ENCODE measurements around the gene ECE2.

Gene ECE2

DNA sequence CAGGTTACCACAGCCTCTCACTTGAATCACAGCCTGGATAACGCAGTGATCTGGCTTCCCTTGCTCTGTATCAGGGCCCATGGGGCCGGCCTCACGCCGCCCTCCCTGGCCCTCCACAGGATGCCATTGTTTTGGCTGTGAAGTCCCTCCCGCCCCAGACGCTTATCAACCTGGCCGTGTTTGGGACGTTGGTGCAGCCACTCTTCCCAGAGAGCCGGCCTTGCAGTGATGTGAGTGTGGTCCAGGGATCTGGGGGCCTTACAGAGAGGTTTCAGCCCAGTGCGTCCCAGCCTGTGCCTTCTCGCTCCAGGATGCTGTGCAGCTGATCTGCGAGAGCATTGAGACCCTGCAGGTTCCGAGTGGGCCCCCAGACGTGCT lies 39.8 kb upstream of the ECE2 start:
- TF ChIP-seq, protein P1, sequence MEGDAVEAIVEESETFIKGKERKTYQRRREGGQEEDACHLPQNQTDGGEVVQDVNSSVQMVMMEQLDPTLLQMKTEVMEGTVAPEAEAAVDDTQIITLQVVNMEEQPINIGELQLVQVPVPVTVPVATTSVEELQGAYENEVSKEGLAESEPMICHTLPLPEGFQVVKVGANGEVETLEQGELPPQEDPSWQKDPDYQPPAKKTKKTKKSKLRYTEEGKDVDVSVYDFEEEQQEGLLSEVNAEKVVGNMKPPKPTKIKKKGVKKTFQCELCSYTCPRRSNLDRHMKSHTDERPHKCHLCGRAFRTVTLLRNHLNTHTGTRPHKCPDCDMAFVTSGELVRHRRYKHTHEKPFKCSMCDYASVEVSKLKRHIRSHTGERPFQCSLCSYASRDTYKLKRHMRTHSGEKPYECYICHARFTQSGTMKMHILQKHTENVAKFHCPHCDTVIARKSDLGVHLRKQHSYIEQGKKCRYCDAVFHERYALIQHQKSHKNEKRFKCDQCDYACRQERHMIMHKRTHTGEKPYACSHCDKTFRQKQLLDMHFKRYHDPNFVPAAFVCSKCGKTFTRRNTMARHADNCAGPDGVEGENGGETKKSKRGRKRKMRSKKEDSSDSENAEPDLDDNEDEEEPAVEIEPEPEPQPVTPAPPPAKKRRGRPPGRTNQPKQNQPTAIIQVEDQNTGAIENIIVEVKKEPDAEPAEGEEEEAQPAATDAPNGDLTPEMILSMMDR (IDR thresholded peaks at IDR 0.05) = no peak
- Histone ChIP-seq H3K4me3 (no peak overlapping the region), H3K27ac (no peak overlapping the region)
- DNase-seq (ENCODE audit: low spot score) = no peak

DNA sequence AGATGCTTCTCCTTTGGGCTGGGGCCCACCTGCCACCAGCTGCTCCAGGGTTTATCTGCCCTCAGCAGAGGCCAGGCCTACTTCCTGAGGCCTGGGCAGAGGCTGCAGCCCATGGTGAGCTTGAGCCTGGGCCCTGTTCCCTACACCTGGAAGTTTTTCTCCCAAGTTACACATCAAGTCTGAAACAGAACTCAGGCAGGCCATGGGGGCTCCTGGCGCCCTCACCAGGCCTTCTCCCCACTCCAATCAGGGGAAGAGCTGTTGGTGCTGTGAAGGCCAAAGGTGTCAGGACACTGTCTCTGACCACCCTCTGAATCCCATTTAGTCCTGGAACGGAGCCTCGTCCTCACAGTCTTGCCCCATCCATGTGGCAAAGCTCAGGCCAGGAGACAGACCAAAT lies 39.2 kb upstream of the ECE2 start:
- TF ChIP-seq, protein P1 (IDR thresholded peaks at IDR 0.05) = no peak
- no peak for DNase-seq (ENCODE audit: low spot score)
- no peak overlapping the region for H3K4me3 ChIP-seq
- H3K27ac ChIP-seq = no peak overlapping the region

DNA sequence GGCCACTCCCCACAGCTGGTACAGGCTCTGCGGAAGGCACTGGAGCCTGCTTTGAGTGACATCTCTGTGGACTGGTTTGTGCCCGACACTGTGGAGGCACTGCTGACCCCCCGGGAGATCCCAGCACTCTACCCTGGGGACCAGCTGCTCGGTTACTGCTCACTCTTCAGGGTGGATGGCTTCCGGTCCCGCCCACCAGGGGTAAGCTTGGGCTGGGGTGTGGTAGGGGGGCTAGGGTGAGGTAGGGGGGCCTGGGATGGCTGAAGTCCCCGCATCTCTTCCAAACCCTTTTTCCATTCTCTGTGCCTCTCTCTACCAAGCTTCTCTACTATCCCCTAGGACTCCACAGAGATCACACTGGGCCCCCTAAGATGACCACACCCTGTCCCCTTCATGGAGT lies 38.6 kb upstream of the ECE2 start:
- no peak for DNase-seq (ENCODE audit: low spot score)
- Histone ChIP-seq H3K27ac (no peak overlapping the region), H3K4me3 (no peak overlapping the region)
- TF ChIP-seq, protein P1 (IDR thresholded peaks at IDR 0.05) = no peak

DNA sequence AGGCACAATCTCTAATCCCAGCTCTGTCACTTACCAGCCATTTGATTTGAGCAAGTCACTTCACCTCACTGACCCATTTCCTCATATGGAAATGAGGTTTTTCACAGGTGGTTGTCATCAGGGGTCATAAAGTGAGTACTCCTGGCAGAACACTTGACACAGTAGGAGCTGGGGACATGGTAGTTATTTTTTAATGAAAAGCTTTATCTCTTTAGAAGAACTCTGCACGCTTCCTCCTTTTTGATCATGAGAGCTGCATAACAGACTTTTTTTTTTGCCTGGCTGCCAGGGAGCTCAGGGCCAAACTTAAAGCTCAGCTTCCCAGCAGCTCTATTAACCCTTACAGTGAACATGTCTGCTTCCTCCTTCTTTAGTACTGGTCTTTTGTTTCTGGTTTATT lies 38.0 kb upstream of the ECE2 start:
- TF ChIP-seq, protein P1 (IDR thresholded peaks at IDR 0.05) = no peak
- H3K27ac ChIP-seq = no peak overlapping the region
- DNase-seq (ENCODE audit: low spot score) = no peak
- no peak overlapping the region for H3K4me3 ChIP-seq

DNA sequence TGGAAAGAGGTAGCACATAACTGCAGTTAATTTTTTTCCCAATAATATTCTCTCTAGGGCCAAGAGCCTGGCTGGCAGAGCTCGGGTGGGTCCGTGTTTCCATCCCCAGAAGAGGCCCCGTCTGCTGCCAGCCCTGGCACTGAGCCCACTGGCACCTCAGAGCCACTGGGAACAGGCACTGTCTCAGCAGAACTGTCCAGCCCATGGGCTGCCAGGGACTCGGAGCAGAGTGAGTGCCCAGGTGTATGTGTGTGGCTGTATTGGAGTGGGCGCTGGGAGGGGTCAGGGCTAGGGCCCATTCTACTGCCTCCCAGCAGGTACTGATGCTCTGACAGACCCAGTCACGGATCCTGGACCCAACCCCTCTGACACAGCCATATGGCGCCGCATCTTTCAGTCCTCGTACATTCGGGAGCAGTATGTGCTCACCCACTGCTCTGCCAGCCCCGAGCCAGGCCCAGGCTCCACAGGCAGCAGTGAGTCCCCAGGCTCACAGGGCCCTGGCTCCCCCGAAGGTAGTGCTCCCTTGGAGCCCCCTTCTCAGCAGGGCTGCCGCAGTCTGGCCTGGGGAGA lies 37.5 kb upstream of the ECE2 start:
- DNase-seq (ENCODE audit: low spot score) = no peak
- Histone ChIP-seq H3K4me3 (no peak overlapping the region), H3K27ac (no peak overlapping the region)
- TF ChIP-seq, protein P1 (IDR thresholded peaks at IDR 0.05) = no peak

DNA sequence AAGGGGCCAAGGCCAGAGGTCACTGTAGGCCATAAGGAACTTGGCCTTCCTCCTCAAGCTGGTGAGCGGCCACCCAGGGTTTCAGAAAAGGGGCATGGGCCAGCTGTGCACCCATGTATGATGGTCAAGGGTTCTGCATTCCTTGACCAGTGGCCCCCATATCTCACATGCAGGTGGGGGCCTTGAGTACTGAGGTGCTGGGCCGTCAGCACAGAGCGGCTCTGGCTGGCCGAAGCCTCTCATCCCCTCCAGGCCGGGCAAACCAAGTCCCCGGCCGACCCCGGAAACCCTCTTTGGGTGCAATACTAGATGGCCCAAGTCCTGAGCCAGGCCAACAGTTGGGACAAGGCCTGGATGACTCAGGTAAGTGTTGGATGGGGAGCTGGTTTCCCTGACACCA lies 36.6 kb upstream of the ECE2 start:
- Histone ChIP-seq H3K4me3 (no peak overlapping the region), H3K27ac (no peak overlapping the region)
- no peak for DNase-seq (ENCODE audit: low spot score)
- TF ChIP-seq, protein P1 (IDR thresholded peaks at IDR 0.05) = no peak

DNA sequence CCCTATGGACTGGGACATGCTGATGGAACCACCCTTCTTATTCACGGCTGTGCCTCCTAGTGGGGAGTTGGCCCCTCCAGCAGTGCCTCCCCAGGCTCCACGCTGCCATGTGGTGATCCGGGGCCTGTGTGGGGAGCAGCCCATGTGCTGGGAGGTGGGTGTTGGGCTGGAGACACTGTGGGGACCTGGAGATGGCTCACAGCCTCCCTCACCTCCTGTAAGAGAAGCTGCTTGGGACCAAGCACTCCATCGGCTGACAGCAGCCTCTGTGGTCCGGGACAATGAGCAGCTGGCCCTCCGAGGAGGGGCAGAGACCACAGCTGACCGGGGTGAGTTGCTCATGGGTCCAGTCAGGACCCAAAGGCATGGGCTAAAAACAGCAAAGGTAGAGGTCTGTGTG lies 36.1 kb upstream of the ECE2 start:
- no peak overlapping the region for H3K27ac ChIP-seq
- H3K4me3 ChIP-seq = no peak overlapping the region
- TF ChIP-seq, protein P1 (IDR thresholded peaks at IDR 0.05) = no peak
- no peak for DNase-seq (ENCODE audit: low spot score)

All from coronary artery (tissue), 2 donors.